Heart left ventricle (tissue), 16 donors: ENCODE measurements around the gene MYBBP1A. TPM values are rescaled to one million over a fixed set of nuclear protein-coding genes. Genes with fewer than 3 reads are reported as not detected.
A peak's percentile ranks its signal among the peaks of the same experiment; 100 is the strongest.

Experiments
- ATAC-seq, 4 donors: fragments of 200-7000 bp; cut with Tn5 transposase; one replicate each; pipeline ENCODE4 v1.9.1; 2020 to 2022; ENCODE audit warnings: moderate library complexity in 4 of 4, mild to moderate bottlenecking in 3 of 4, moderate number of reproducible peaks in 1 of 4
- DNase-seq, 5 donors: peaks; one replicate each; pipeline ENCODE4 v3.0.0-alpha.2; 2020
- H3K27ac ChIP-seq, 12 donors: fragments of 200-600 bp; sonication (generic) in 4 of 12; one replicate each; pipeline versions ENCODE4 v1.5.0 to v1.8.0; 2016 to 2022; ENCODE audit warnings: mild to moderate bottlenecking in 2 of 12
- H3K27me3 ChIP-seq, 9 donors: fragments of 200-600 bp; sonication (generic) in 2 of 9; one replicate each; pipeline versions ENCODE4 v1.5.1 to v1.8.0; 2016 to 2022; ENCODE audit warnings: mild to moderate bottlenecking in 3 of 9
- H3K36me3 ChIP-seq, 9 donors: fragments of 200-600 bp; sonication (generic) in 2 of 9; one replicate each; pipeline versions ENCODE4 v1.5.0 to v1.8.0; 2018 to 2022; ENCODE audit warnings: mild to moderate bottlenecking in 2 of 9
- H3K4me1 ChIP-seq, 12 donors: fragments of 200-600 bp; sonication (generic) in 4 of 12; one replicate each; pipeline versions ENCODE4 v1.5.0 to v1.8.0; 2016 to 2022; ENCODE audit warnings: mild to moderate bottlenecking in 3 of 12
- H3K4me3 ChIP-seq, 12 donors: fragments of 200-600 bp; sonication (generic) in 4 of 12; one replicate each; pipeline versions ENCODE4 v1.5.0 to v1.8.0; 2017 to 2022; ENCODE audit warnings: mild to moderate bottlenecking in 9 of 12, moderate library complexity in 4 of 12
- H3K9me3 ChIP-seq, 12 donors: fragments of 200-600 bp; sonication (generic) in 4 of 12; one replicate each; pipeline versions ENCODE4 v1.5.0 to v1.8.0; 2016 to 2022; ENCODE audit warnings: mild to moderate bottlenecking in 1 of 12
- POLR2A ChIP-seq, 2 donors: fragments of 450-650 bp; IDR thresholded peaks; one replicate each; pipeline ENCODE4 v1.6.1; 2017; ENCODE audit warnings: antibody characterized with exemption in 2 of 2, mild to moderate bottlenecking in 2 of 2, moderate library complexity in 2 of 2
- WGBS, 4 donors: extraction: QIAGEN DNeasy Blood & Tissue Kit in 2 of 4; methylation state at CpG; one replicate each; pipeline versions ENCODE4 v1.1.5 to v1.1.7; 2013 to 2018; 5-methylcytosine and 5-hydroxymethylcytosine counted together
- intact Hi-C, 10 donors: fragments of 100-400 bp; cut with DNase I; formaldehyde crosslinking; loops; one replicate each; pipeline versions ENCODE4 v1.11.1 to v1.14.2; 2022
- polyA plus RNA-seq, 2 donors: library from polyadenylated mRNA; stranded (reverse); fragments of 200-250 nt; gene quantifications; one replicate each; pipeline ENCODE4 v1.2.3, GENCODE V29; 2013
- total RNA-seq, 9 donors: library from RNA; depleted of rRNA in 2 of 9; stranded (reverse); fragments of >200 nt in 2 of 9; fragmentation: NEBNext Ultra II Directional in 3 of 9; extraction: Animal tissue kit (Norgen Biotek cat#: 25700) in 3 of 9; gene quantifications; one replicate each; pipeline versions ENCODE4 v1.1.0 to v1.2.4, GENCODE V29; 2016 to 2023
- TF ChIP-seq, protein P1 (sequence below), 12 donors: fragments of 200-600 bp; sonication (generic) in 4 of 12; IDR thresholded peaks; one replicate each; pipeline versions ENCODE4 v1.5.0 to v1.8.0; 2018 to 2022; ENCODE audit warnings: antibody characterized with exemption in 12 of 12, mild to moderate bottlenecking in 5 of 12
- donor health status: ischemic (EF 13 %, LVEDD 7.1; RV severe dilation, severe dysfunction).
- donor health status: healthy with polysubstance abuse.
- donor health status: DM: no; HTN: yes; CAD: no.
- donor health status: DM: no; HTN: no; CAD: no.
- donor health status: ischemic (EF 25% LVEDD 6.9; RV normal size, moderate dysfunction).
- donor health status: ischemic (EF 25% LVEDD 5.7; RV mildly dilated, moderate dysfunction).
- donor health status: healthy.
- donor health status: DM: yes; HTN: yes; CAD: no.
- donor health status: ischemic (EF 35%, LVEDD 5.7; RV mildly dilated, moderate dysfunction).
- donor health status: nonischemic (EF 11% LVEDD 7.7; RV severe dilation, severe dysfunction).
- donor health status: DM: yes; HTN: yes; CAD: no.
- donor health status: PGD.
- donor health status: ischemic (EF 29% LVEDD 5.4; RV normal size, mild dysfunction).
- donor health status: nonischemic (EF 23%, LVEDD 6.1; RV moderate dilation, normal function).

Gene MYBBP1A
- total and polyA plus RNA-seq, 11 donors = 15.5 to 34.8 (median 24.4) TPM

DNA sequence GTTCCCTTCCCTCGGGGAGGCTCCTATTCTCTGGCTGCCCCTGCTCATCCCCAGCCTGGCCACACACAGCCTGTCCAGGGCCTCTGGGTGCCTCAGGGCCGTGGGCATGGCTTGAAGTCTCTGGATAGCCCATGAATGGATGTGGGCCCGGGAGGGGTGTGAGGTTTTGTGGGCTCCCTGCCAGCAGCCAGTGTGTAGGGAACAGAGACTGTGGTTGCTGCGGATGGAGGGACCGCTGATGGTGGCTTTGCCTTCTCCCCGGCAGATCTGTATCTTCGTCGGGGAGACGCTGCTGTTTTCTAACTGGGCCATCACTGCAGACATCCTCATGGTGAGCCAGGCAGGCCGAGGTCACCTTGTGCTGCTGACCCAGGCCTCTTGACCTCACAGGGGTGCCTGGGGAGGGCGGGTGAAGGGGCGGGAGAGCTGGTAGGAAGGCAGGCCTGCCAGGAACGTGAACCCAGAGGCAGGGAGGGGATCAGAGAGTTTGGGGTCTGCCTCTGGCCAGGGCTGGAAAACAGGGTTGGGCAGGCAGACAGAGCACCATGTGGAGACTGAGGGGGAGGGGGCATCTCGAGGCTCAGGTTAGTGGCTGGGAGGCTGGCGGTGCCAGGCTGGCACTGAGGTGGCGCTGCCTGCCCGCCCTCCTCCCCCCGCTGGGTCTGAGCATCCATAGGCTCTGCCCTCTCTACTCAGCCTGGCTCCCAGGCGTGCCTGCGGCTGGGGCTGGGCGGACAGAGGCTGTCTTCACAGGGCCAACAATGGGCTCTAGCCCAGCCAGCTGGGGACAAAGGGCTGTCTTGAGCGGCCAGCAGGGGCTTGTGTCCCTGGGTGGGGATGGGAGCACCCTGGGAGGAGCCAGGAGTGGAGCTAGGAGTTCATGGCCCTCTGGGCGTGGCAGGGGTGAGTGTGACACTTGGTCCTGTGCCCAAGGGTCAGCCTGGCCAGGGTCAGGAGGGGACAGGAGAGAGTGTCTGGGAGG, 21.4 kb downstream of the MYBBP1A start:
- Histone ChIP-seq H3K27me3 (no peaks in the 10 kb centered on the region), H3K4me1 (peaks cover 31 to 96% (median 68%) of the 10 kb centered on the region in 12 donors), H3K27ac (peak overlapping the region; percentile 16 to 90 (median 58)), H3K9me3 (no peaks in the 10 kb centered on the region), H3K36me3 (peaks cover 0 to 10% (median 2%) of the 10 kb centered on the region in 9 donors), H3K4me3 (no peak overlapping the region)
- peak in 2 of 5 donors; percentile 50 to 68 for DNase-seq
- TF ChIP-seq, protein P1, sequence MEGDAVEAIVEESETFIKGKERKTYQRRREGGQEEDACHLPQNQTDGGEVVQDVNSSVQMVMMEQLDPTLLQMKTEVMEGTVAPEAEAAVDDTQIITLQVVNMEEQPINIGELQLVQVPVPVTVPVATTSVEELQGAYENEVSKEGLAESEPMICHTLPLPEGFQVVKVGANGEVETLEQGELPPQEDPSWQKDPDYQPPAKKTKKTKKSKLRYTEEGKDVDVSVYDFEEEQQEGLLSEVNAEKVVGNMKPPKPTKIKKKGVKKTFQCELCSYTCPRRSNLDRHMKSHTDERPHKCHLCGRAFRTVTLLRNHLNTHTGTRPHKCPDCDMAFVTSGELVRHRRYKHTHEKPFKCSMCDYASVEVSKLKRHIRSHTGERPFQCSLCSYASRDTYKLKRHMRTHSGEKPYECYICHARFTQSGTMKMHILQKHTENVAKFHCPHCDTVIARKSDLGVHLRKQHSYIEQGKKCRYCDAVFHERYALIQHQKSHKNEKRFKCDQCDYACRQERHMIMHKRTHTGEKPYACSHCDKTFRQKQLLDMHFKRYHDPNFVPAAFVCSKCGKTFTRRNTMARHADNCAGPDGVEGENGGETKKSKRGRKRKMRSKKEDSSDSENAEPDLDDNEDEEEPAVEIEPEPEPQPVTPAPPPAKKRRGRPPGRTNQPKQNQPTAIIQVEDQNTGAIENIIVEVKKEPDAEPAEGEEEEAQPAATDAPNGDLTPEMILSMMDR (IDR thresholded peaks at IDR 0.05) = peak in 2 of 12 donors; percentile 17 to 25
- no peak for TF ChIP-seq POLR2A (IDR thresholded peaks at IDR 0.05)
- WGBS, 4 donors = 63 to 66% (median 65%) methylated on average over 16 to 23 of the region's 23 CpGs
- peak in 3 of 4 donors; percentile 1 to 17 (median 13) for ATAC-seq
- intact Hi-C loops = no loop called here

DNA sequence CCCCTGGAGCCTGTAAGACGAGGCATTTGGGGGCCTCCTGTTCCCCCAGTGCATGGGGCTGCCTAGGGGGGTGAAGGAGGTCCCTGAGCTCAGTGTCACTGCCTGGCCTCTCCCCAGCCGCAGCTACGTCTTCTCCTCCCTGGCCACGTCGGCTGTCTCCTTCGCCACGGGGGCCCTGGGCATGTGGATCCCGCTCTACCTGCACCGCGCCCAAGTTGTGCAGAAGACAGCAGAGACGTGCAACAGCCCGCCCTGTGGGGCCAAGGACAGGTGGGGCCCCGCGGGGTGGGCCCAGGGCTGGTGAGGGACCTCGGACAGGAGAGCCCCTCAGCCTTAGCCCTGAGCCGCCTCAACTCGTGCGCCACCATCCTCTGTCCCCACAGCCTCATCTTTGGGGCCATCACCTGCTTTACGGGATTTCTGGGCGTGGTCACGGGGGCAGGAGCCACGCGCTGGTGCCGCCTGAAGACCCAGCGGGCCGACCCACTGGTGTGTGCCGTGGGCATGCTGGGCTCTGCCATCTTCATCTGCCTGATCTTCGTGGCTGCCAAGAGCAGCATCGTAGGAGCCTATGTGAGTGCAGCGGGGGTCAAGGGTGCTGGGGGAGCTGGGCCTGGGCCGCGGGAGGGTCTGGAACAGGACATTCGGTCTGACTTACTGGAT, 22.2 kb downstream of the MYBBP1A start:
- DNase-seq (no peak), ATAC-seq (no peak)
- no peak for TF ChIP-seq POLR2A (IDR thresholded peaks at IDR 0.05)
- TF ChIP-seq, protein P1 (IDR thresholded peaks at IDR 0.05) = no peak
- Histone ChIP-seq H3K4me3 (no peak overlapping the region), H3K27me3 (no peaks in the 10 kb centered on the region), H3K36me3 (peaks cover 0 to 5% (median 0%) of the 10 kb centered on the region in 9 donors), H3K4me1 (peaks cover 31 to 89% (median 63%) of the 10 kb centered on the region in 12 donors), H3K9me3 (no peaks in the 10 kb centered on the region), H3K27ac (peak overlapping the region in 11 of 12 donors; percentile 16 to 90 (median 55))
- intact Hi-C loops = no loop called here
- 89 to 92% (median 92%) methylated on average over 22 to 33 of the region's 33 CpGs for WGBS, 4 donors

DNA sequence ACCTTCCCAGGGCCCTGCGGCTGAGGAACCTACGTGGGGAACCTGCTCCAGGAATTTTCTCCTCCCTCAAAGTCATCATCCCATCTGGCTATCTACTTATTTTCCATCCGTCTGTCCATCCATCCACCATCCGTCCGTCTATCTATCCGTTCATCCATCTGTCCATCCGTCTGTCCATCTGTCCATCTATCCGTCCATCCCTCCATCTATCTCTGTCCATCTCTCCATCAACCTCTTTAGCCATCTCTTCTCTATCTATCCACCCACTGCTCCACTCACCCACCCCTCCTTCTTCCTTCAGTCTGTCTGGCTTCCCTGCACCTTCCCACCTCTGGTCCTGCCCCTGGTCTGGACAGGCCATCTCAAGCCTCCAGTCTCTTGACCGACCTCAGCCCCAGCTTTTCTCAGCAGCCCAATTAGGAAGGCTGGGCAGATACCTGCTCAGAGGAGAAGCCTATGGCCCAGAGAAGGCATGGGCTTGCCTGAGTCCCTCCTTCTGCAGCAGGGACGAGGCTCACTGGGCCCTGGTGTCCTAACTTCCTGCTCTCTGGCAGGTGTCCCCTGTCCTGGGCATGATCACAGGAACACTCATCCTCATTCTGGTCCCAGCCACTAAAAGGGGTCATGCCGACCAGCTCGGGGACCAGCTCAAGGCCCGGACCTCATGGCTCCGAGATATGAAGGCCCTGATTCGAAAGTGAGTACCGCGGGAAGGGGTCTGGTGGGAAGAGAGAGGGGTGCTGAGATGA, 23.0 kb downstream of the MYBBP1A start:
- DNase-seq = no peak
- Histone ChIP-seq H3K36me3 (no peaks in the 10 kb centered on the region), H3K27me3 (no peaks in the 10 kb centered on the region), H3K9me3 (no peaks in the 10 kb centered on the region), H3K4me1 (peaks cover 27 to 85% (median 56%) of the 10 kb centered on the region in 12 donors), H3K27ac (peak overlapping the region; percentile 46 to 90 (median 73)), H3K4me3 (no peak overlapping the region)
- ATAC-seq = no peak
- intact Hi-C loops = no loop called here
- TF ChIP-seq, protein P1 (IDR thresholded peaks at IDR 0.05) = no peak
- no peak for TF ChIP-seq POLR2A (IDR thresholded peaks at IDR 0.05)
- WGBS, 4 donors = 82 to 88% (median 86%) methylated on average over 14 to 17 of the region's 17 CpGs
